Cardiac muscle cell (in vitro differentiated cells and primary cell): Measurements from ENCODE around the gene CCL22. TPM values are rescaled to one million over a fixed set of nuclear protein-coding genes. Genes with fewer than 3 reads are reported as not detected.

Source experiments
- DNase-seq, 2 donors: peaks; one replicate each; pipeline versions ENCODE4 v3.0.0 to v3.0.0-alpha.2; 2010 to 2017; ENCODE audit warnings: low read depth in 1 of 2, low spot score in 1 of 2
- H3K27ac ChIP-seq: fragments of 200-600 bp; sonication (generic); 2 replicates; pipeline ENCODE4 v1.5.1; 2016
- H3K27me3 ChIP-seq: fragments of 200-600 bp; sonication (generic); 2 replicates; pipeline ENCODE4 v1.6.0; 2016; ENCODE audit warnings: control low read depth
- H3K36me3 ChIP-seq: fragments of 200-600 bp; sonication (generic); 2 replicates; pipeline ENCODE4 v1.5.1; 2016; ENCODE audit warnings: control low read depth
- H3K4me1 ChIP-seq: fragments of 200-600 bp; sonication (generic); 2 replicates; pipeline ENCODE4 v1.8.1; 2017; ENCODE audit warnings: low read depth, mild to moderate bottlenecking, mixed run types
- H3K4me3 ChIP-seq: fragments of 200-600 bp; sonication (generic); 2 replicates; pipeline ENCODE4 v1.5.1; 2016; ENCODE audit warnings: mild to moderate bottlenecking
- H3K9me3 ChIP-seq: fragments of 200-600 bp; sonication (generic); 2 replicates; pipeline ENCODE4 v1.5.1; 2017; ENCODE audit warnings: low read depth, mild to moderate bottlenecking, control low read depth
- CTCF ChIP-seq: IDR thresholded peaks from 2 replicates; pipeline ENCODE4 v1.5.1; 2012; ENCODE audit warnings: low read depth, mild to moderate bottlenecking, low read length
- polyA plus RNA-seq: library from polyadenylated mRNA; unstranded; fragments of >200 nt; fragmentation: Nextera tagmentation; extraction: Ambion mirVana; gene quantifications from 2 replicates; pipeline ENCODE4 v1.2.1, GENCODE V29; 2016
- total RNA-seq: library from RNA; depleted of rRNA; stranded (reverse); fragments of >200 nt; gene quantifications from 2 replicates; pipeline ENCODE4 v1.2.3, GENCODE V29; 2016

CCL22 gene
- total and polyA plus RNA-seq, 2 experiments from 2014 or later: 0.09 to 0.56 TPM

DNA sequence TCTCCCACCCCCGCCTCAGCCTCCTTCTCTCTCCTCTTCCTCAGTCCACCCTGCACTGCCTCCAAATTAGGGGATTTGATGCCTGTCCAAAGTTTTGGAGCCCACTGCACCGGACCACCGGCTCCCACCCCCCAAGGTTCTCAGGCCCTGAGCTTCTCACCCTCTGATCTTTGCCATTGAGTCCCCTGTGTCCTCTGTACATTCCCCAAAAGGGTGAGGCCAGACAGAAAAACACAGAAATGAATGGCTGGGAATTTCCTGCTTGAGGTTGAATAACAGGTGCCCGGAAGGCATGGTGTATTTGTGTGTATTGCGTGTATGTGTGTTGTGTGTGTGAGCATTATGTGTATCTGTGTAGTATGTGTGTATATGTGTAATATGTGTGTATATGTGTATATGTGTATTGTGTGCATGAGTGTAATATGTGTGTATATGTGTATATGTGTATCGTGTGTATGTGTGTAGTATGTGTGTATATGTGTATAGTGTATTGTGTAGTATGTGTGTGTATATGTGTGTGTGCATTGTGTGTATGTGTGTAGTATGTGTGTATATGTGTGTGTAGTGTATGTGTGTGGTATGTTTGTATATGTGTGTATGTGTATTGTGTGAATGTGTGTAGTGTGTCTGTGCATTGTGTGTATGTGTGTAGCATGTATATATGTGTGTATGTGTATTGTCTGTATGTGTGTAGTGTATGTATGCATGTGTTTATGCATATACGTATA, 29.9 kb downstream of the CCL22 start:
- no peaks in the 10 kb centered on the region for H3K9me3 ChIP-seq
- no peak overlapping the region for H3K27ac ChIP-seq
- H3K4me1 ChIP-seq: no peaks in the 10 kb centered on the region
- no peaks in the 10 kb centered on the region for H3K36me3 ChIP-seq
- no peak for TF ChIP-seq CTCF
- no peak for DNase-seq
- H3K4me3 ChIP-seq: no peak overlapping the region
- no peaks in the 10 kb centered on the region for H3K27me3 ChIP-seq

GRCh38 chr16:57389087-57389468, 30.5 kb downstream of the CCL22 start:
- DNase-seq: no peak
- Histone ChIP-seq H3K9me3 (no peaks in the 10 kb centered on the region), H3K4me3 (no peak overlapping the region), H3K27ac (no peak overlapping the region), H3K36me3 (no peaks in the 10 kb centered on the region), H3K27me3 (no peaks in the 10 kb centered on the region), H3K4me1 (no peaks in the 10 kb centered on the region)
- TF ChIP-seq CTCF: no peak

DNA sequence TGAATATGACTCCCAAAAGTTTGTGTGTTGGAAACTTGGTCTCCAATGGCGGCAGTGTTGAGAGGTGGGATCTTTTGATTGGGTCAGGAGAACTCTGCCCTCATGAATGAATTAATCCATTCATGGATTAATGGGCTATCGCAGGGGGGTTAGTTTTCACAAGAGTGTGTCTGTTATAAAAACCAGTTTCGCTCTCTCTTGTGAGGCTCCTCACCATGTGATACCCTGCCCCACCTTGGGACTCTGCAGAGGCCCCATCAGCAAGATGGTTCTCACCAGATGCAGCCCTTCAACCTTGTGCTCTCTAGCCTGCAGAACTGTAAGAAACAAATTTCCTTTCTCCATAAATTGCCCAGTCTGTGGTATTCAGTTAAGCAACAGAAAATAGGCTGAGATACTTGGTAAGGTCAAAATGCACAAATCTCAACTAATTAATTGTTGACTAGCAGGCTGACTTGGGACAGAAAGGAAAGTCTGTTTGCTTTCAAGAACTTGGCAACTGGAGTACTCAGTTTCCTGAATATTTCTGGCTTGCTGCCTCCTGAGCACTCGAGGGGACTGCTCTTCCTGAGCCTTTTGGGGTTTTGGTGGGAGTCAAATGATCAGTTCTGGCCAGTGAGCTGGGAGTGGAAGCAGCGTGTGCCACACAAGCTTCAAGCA, 32.2 kb downstream of the CCL22 start:
- DNase-seq: peak in 1 of 2 donors; percentile 70
- H3K4me1 ChIP-seq: no peaks in the 10 kb centered on the region
- H3K4me3 ChIP-seq: no peak overlapping the region

DNA sequence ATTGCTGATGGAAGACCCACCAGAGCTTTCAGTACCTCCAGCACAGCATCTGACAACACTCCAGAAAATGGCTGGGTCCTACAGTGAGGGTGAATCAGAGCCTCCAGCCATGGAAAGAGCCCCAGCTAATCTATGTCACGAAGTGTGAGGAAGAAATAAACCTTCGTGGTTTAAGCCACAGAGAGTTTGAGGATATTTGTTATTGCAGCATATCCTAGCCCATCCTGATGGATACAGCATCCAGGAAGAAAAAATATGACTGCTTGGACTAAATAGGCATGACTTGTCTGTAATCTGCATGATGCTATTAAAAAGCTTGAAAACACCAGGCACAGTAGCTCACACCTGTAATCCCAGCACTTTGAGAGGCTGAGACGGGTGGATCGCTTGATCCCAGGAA, 32.7 kb downstream of the CCL22 start:
- no peak for TF ChIP-seq CTCF
- DNase-seq: no peak
- Histone ChIP-seq H3K4me1 (no peaks in the 10 kb centered on the region), H3K4me3 (no peak overlapping the region), H3K27ac (no peak overlapping the region), H3K27me3 (no peaks in the 10 kb centered on the region), H3K36me3 (no peaks in the 10 kb centered on the region), H3K9me3 (no peaks in the 10 kb centered on the region)

More for the DNA sequence above, 32.2 kb downstream of the CCL22 start:
- no peaks in the 10 kb centered on the region for H3K36me3 ChIP-seq
- H3K27ac ChIP-seq: no peak overlapping the region
- no peaks in the 10 kb centered on the region for H3K9me3 ChIP-seq
- no peak for TF ChIP-seq CTCF
- H3K27me3 ChIP-seq: no peaks in the 10 kb centered on the region

DNA sequence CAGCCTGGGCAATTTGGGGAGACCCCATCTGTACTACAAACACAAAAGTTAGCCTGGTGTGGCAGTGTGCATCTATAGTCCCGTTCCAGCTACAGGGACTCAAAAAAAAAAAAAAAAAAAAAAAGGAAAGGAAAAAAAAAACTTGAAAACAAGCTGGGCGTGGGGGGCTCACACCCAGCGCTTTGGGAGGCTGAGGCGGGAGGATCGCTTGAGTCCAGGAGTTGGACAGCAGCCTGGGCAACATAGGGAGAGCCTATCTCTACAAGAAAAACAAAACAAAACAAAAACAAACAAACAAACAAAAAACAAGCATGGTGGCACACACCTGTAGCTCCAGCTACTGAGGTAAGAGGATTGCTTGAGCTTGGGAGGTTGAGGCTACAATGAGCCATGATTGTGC, 33.1 kb downstream of the CCL22 start:
- no peak for TF ChIP-seq CTCF
- DNase-seq: no peak
- Histone ChIP-seq H3K4me1 (no peaks in the 10 kb centered on the region), H3K27me3 (no peaks in the 10 kb centered on the region), H3K36me3 (no peaks in the 10 kb centered on the region), H3K4me3 (no peak overlapping the region), H3K27ac (no peak overlapping the region), H3K9me3 (no peaks in the 10 kb centered on the region)
